Cerebellar cortex (tissue), 1 donor: ENCODE measurements around the gene CD55.
A peak's percentile ranks its signal among the peaks of the same experiment; 100 is the strongest.
"Not testable (repeated sequence)": the region's sequence is repeated elsewhere in the genome, so short reads cannot be mapped to it uniquely, and the experiment has no call there.

ENCODE experiments used
- DNase-seq: peaks from one replicate; pipeline ENCODE4 v3.0.0-alpha.2; 2015; ENCODE audit warnings: low spot score

CD55 gene

GRCh38 chr1:207305489-207305873 is 16.0 kb upstream of the CD55 start:
- no peak for DNase-seq

- no peak for DNase-seq
Observed at GRCh38 chr1:207306023-207306422, 15.5 kb upstream of the CD55 start.

- no peak for DNase-seq
Observed at GRCh38 chr1:207306603-207307002, 14.9 kb upstream of the CD55 start.

- DNase-seq = no peak
Observed at GRCh38 chr1:207308451-207309190, 12.9 kb upstream of the CD55 start.

GRCh38 chr1:207309745-207310273 is 11.7 kb upstream of the CD55 start:
- DNase-seq = peak; percentile 40

GRCh38 chr1:207311888-207312603 is 9.4 kb upstream of the CD55 start:
- peak; percentile 45 for DNase-seq

- DNase-seq = no peak
Observed at GRCh38 chr1:207312604-207312920, 8.9 kb upstream of the CD55 start.

- DNase-seq = no peak
Observed at GRCh38 chr1:207313131-207313530, 8.3 kb upstream of the CD55 start.

- no peak for DNase-seq
Observed at GRCh38 chr1:207314816-207315215, 6.7 kb upstream of the CD55 start.

- no peak for DNase-seq
Observed at GRCh38 chr1:207315435-207315834, 6.0 kb upstream of the CD55 start.

- DNase-seq = no peak
Observed at GRCh38 chr1:207316141-207316540, 5.3 kb upstream of the CD55 start.

- DNase-seq = no peak
Observed at GRCh38 chr1:207316622-207317391, 4.7 kb upstream of the CD55 start.

- no peak for DNase-seq
Observed at GRCh38 chr1:207317561-207317960, 3.9 kb upstream of the CD55 start.

- no peak for DNase-seq
Observed at GRCh38 chr1:207318072-207318619, 3.3 kb upstream of the CD55 start.

GRCh38 chr1:207319199-207319598 is 2.3 kb upstream of the CD55 start:
- no peak for DNase-seq

- DNase-seq = not testable (repeated sequence)
Observed at GRCh38 chr1:207320105-207320504, 1.4 kb upstream of the CD55 start.

GRCh38 chr1:207321790-207322645 is 540 bp downstream of the CD55 start:
- DNase-seq = peak; percentile 49

- DNase-seq = no peak
Observed at GRCh38 chr1:207323425-207324225, 2.1 kb downstream of the CD55 start.

- DNase-seq = no peak
Observed at GRCh38 chr1:207328004-207328403, 6.5 kb downstream of the CD55 start.

- no peak for DNase-seq
Observed at GRCh38 chr1:207328908-207329440, 7.5 kb downstream of the CD55 start.
